ENCODE data around the gene FOXF1.

Gene FOXF1

DNA sequence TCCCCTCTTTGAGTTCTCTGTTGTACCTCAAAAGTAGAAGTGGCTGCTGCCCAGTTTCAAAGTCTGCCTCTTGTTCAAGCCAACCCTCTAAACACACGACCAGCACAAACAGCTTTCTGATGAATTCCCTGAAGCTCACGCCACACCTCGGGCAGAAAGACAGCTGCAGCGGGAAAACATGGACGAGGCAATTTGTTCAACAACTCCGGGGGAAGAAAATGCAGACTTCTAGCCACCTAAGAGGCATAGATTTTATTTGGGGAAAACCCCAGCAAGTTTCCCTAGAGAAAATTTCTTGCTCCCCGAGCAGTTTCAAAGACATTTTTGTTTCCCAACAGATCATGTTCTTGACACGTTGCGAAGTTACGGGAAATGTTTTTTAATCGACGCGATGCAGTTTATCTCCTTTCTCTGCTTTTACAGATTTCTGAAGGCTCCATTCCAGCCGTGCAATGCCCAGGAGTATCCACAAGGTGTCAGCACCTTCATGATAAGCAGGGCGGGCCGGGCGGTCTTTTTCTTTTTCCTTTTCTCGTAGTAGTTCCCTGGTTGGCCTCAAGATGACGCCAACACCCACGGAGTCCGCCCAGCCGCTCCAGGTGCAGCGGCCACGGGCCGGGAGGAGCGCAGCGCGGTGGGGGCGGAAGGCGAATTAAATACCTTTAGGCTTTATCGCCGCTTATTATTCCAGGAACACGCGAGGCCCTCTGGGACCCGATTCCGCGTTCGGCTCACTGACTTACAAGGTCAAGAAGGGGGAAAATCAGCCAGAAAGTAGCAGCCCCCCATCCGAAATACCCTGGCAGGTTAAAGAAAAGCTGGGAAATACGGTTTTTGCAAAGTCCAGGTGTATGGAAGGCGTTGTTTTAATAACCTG lies 53.4 kb downstream of the FOXF1 start:
- Histone ChIP-seq H3K36me3 (ENCODE audit: insufficient read depth, low read length) (peaks cover 2% of the 10 kb centered on the region; the same call in 1 of the 2 replicates), H3K27me3 (ENCODE audit: insufficient read depth, low read length) (no peaks in the 10 kb centered on the region), H3K4me1 (ENCODE audit: control insufficient read depth, insufficient read depth, low read length, unreplicated experiment) (peaks cover 12% of the 10 kb centered on the region), H3K79me2 (ENCODE audit: control insufficient read depth, insufficient read depth, low read length, unreplicated experiment) (peaks cover 33% of the 10 kb centered on the region), H2AFZ (ENCODE audit: low read length, unreplicated experiment) (peak overlapping the region; percentile 68), H3K27ac (ENCODE audit: low read depth, low read length) (peak overlapping the region; percentile 56), H3K4me3 (ENCODE audit: low read depth, low read length) (peak overlapping the region; percentile 92)

All from ACC112 (cell line).